HEK293T (cell line): ENCODE measurements around the gene MYL1.

Source experiments
- ELF4 ChIP-seq: fragments of 450-650 bp; IDR thresholded peaks from 2 replicates; pipeline ENCODE4 v1.6.1; 2017; ENCODE audit warnings: antibody characterized with exemption
- LEF1 ChIP-seq: fragments of 450-650 bp; IDR thresholded peaks from 2 replicates; pipeline ENCODE4 v1.6.1; 2017; ENCODE audit warnings: mild to moderate bottlenecking, borderline replicate concordance
- NFRKB ChIP-seq: fragments of 450-650 bp; IDR thresholded peaks from 2 replicates; pipeline ENCODE4 v1.6.1; 2016; ENCODE audit warnings: mild to moderate bottlenecking, moderate library complexity
- ZNF384 ChIP-seq: fragments of 450-650 bp; IDR thresholded peaks from 2 replicates; pipeline ENCODE4 v1.6.1; 2016
- TF ChIP-seq, protein P1 (sequence below): fragments of 450-650 bp; IDR thresholded peaks from 2 replicates; pipeline ENCODE4 v1.6.1; 2016

DNA sequence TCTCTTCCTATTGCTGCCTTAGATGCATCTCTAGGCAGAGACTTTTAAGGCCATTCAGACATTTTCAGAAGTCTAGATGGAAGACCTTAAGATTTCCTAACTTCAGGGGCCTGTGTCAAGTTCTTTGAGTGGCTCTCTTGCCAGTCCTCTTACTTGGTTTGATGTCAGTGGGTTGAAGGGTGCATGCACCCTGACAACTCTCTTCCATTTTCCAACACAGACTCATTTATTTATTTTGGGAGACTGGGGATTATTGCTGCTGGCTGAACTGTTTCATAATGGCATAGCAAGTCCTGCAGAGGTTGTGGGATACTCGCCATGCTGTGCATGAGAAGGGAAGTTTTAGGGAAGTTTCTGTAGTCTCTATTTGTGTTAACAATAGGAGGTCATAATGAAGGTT is 50.7 kb downstream of the MYL1 start:
- TF ChIP-seq LEF1 (no peak), ELF4 (no peak), ZNF384 (no peak), NFRKB (no peak)
- TF ChIP-seq, protein P1, sequence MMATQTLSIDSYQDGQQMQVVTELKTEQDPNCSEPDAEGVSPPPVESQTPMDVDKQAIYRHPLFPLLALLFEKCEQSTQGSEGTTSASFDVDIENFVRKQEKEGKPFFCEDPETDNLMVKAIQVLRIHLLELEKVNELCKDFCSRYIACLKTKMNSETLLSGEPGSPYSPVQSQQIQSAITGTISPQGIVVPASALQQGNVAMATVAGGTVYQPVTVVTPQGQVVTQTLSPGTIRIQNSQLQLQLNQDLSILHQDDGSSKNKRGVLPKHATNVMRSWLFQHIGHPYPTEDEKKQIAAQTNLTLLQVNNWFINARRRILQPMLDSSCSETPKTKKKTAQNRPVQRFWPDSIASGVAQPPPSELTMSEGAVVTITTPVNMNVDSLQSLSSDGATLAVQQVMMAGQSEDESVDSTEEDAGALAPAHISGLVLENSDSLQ, result no peak
